Karpas-422 (cell line): ENCODE measurements around the gene ITSN1. TPM values are rescaled to one million over a fixed set of nuclear protein-coding genes. Genes with fewer than 3 reads are reported as not detected.

Experiments
- DNase-seq: peaks from one replicate; pipeline ENCODE4 v3.0.0-alpha.2; 2015
- H2AFZ ChIP-seq: fragments of 200-600 bp; sonication (generic); 2 replicates; pipeline ENCODE4 v1.6.1; 2014; ENCODE audit warnings: antibody characterized with exemption, low read length, mixed read lengths
- H3K27ac ChIP-seq: fragments of 200-600 bp; sonication (generic); 2 replicates; pipeline ENCODE4 v1.5.1; 2014; ENCODE audit warnings: mild to moderate bottlenecking, low read length, moderate library complexity
- H3K27me3 ChIP-seq: fragments of 200-600 bp; sonication (generic); 2 replicates; pipeline ENCODE4 v1.6.1; 2014; ENCODE audit warnings: low read length, mixed read lengths
- H3K36me3 ChIP-seq: fragments of 200-600 bp; sonication (generic); 2 replicates; pipeline ENCODE4 v1.6.1; 2014; ENCODE audit warnings: low read length, mixed read lengths; ENCODE audit not compliant: insufficient read depth
- H3K4me1 ChIP-seq: fragments of 200-600 bp; sonication (generic); 2 replicates; pipeline ENCODE4 v1.6.1; 2014; ENCODE audit warnings: mild to moderate bottlenecking, low read length, mixed read lengths
- H3K4me2 ChIP-seq: fragments of 200-600 bp; sonication (generic); 2 replicates; pipeline ENCODE4 v1.6.1; 2014; ENCODE audit warnings: low read length, low read depth, mild to moderate bottlenecking; ENCODE audit not compliant: poor library complexity, severe bottlenecking
- H3K4me3 ChIP-seq: fragments of 200-600 bp; sonication (generic); 2 replicates; pipeline ENCODE4 v1.5.1; 2014; ENCODE audit warnings: mild to moderate bottlenecking, antibody characterized with exemption, low read length, mixed read lengths
- H3K79me2 ChIP-seq: fragments of 200-600 bp; sonication (generic); 2 replicates; pipeline ENCODE4 v1.6.1; 2014; ENCODE audit warnings: mild to moderate bottlenecking, low read length, mixed read lengths
- H3K9ac ChIP-seq: fragments of 200-600 bp; sonication (generic); 2 replicates; pipeline ENCODE4 v1.6.0; 2014; ENCODE audit warnings: low read length
- H3K9me2 ChIP-seq: fragments of 200-600 bp; sonication (generic), shearing (Covaris generic); replicated peaks from 2 replicates; pipeline ENCODE4 v1.6.0; 2014; ENCODE audit warnings: mild to moderate bottlenecking, low read length, moderate library complexity; ENCODE audit not compliant: insufficient read depth
- H3K9me3 ChIP-seq: fragments of 300-700, 200-600 bp; sonication (generic); 2 replicates; pipeline ENCODE4 v1.6.1; 2014; ENCODE audit warnings: low read length, mixed read lengths
- H4K20me1 ChIP-seq: fragments of 200-600 bp; sonication (generic); 2 replicates; pipeline ENCODE4 v1.6.1; 2014; ENCODE audit warnings: mild to moderate bottlenecking, antibody characterized with exemption, low read length, low read depth; ENCODE audit not compliant: insufficient read depth
- total RNA-seq: library from RNA; depleted of rRNA; stranded (reverse); fragments of >200 nt; shearing (Covaris generic); gene quantifications from 2 replicates; pipeline ENCODE4 v1.2.3, GENCODE V29; 2014; ENCODE audit warnings: low replicate concordance

ITSN1 gene
- total RNA-seq, 1 experiment from 2014 or later: 2.3 TPM

- Histone ChIP-seq H3K27me3 (no peaks in the 10 kb centered on the region), H2AFZ (no peak overlapping the region), H3K79me2 (no peaks in the 10 kb centered on the region), H3K27ac (no peak overlapping the region), H4K20me1 (no peaks in the 10 kb centered on the region), H3K4me2 (no peak overlapping the region), H3K9me3 (no peaks in the 10 kb centered on the region), H3K9me2 (no peaks in the 10 kb centered on the region), H3K4me3 (no peak overlapping the region), H3K4me1 (no peaks in the 10 kb centered on the region), H3K36me3 (no peaks in the 10 kb centered on the region), H3K9ac (no peak overlapping the region)
- no peak for DNase-seq
Observed at GRCh38 chr21:33831962-33832659, 189.8 kb downstream of the ITSN1 start.

GRCh38 chr21:33834801-33835500, 192.7 kb downstream of the ITSN1 start:
- no peak overlapping the region for H2AFZ ChIP-seq
- H3K4me1 ChIP-seq: no peaks in the 10 kb centered on the region
- H3K9me2 ChIP-seq: no peaks in the 10 kb centered on the region
- H3K36me3 ChIP-seq: no peaks in the 10 kb centered on the region
- no peak overlapping the region for H3K27ac ChIP-seq
- H3K4me3 ChIP-seq: no peak overlapping the region
- H3K9ac ChIP-seq: no peak overlapping the region
- no peak for DNase-seq
- H3K4me2 ChIP-seq: no peak overlapping the region
- no peaks in the 10 kb centered on the region for H3K9me3 ChIP-seq
- H4K20me1 ChIP-seq: no peaks in the 10 kb centered on the region
- no peaks in the 10 kb centered on the region for H3K27me3 ChIP-seq
- H3K79me2 ChIP-seq: no peaks in the 10 kb centered on the region

- Histone ChIP-seq H3K27me3 (no peaks in the 10 kb centered on the region), H4K20me1 (no peaks in the 10 kb centered on the region), H3K36me3 (no peaks in the 10 kb centered on the region), H3K27ac (no peak overlapping the region), H3K4me3 (no peak overlapping the region), H3K79me2 (no peaks in the 10 kb centered on the region), H3K4me1 (no peaks in the 10 kb centered on the region), H3K4me2 (no peak overlapping the region), H2AFZ (no peak overlapping the region), H3K9ac (no peak overlapping the region), H3K9me2 (no peaks in the 10 kb centered on the region), H3K9me3 (no peaks in the 10 kb centered on the region)
- DNase-seq: no peak
Observed at GRCh38 chr21:33835920-33836319, 193.6 kb downstream of the ITSN1 start.

GRCh38 chr21:33836408-33836807, 194.1 kb downstream of the ITSN1 start:
- no peak for DNase-seq
- Histone ChIP-seq H3K27ac (no peak overlapping the region), H4K20me1 (no peaks in the 10 kb centered on the region), H3K79me2 (no peaks in the 10 kb centered on the region), H2AFZ (no peak overlapping the region), H3K9me2 (no peaks in the 10 kb centered on the region), H3K4me3 (no peak overlapping the region), H3K9me3 (no peaks in the 10 kb centered on the region), H3K9ac (no peak overlapping the region), H3K27me3 (no peaks in the 10 kb centered on the region), H3K4me1 (no peaks in the 10 kb centered on the region), H3K4me2 (no peak overlapping the region), H3K36me3 (no peaks in the 10 kb centered on the region)

- Histone ChIP-seq H2AFZ (no peak overlapping the region), H3K36me3 (no peaks in the 10 kb centered on the region), H3K4me2 (no peak overlapping the region), H4K20me1 (no peaks in the 10 kb centered on the region), H3K9me2 (no peaks in the 10 kb centered on the region), H3K27me3 (no peaks in the 10 kb centered on the region), H3K79me2 (no peaks in the 10 kb centered on the region), H3K9ac (no peak overlapping the region), H3K4me3 (no peak overlapping the region), H3K9me3 (no peaks in the 10 kb centered on the region), H3K4me1 (no peaks in the 10 kb centered on the region), H3K27ac (no peak overlapping the region)
- no peak for DNase-seq
Observed at GRCh38 chr21:33839167-33839716, 196.9 kb downstream of the ITSN1 start.

GRCh38 chr21:33839806-33840205, 197.5 kb downstream of the ITSN1 start:
- no peaks in the 10 kb centered on the region for H4K20me1 ChIP-seq
- no peaks in the 10 kb centered on the region for H3K27me3 ChIP-seq
- no peak overlapping the region for H3K27ac ChIP-seq
- no peak overlapping the region for H3K4me2 ChIP-seq
- H3K9me2 ChIP-seq: no peaks in the 10 kb centered on the region
- H3K4me1 ChIP-seq: no peaks in the 10 kb centered on the region
- no peak for DNase-seq
- no peak overlapping the region for H3K4me3 ChIP-seq
- H3K79me2 ChIP-seq: no peaks in the 10 kb centered on the region
- no peaks in the 10 kb centered on the region for H3K36me3 ChIP-seq
- H3K9ac ChIP-seq: no peak overlapping the region
- no peak overlapping the region for H2AFZ ChIP-seq
- H3K9me3 ChIP-seq: no peaks in the 10 kb centered on the region

GRCh38 chr21:33840771-33841170, 198.5 kb downstream of the ITSN1 start:
- no peak overlapping the region for H3K4me2 ChIP-seq
- no peaks in the 10 kb centered on the region for H4K20me1 ChIP-seq
- no peaks in the 10 kb centered on the region for H3K79me2 ChIP-seq
- no peak for DNase-seq
- H2AFZ ChIP-seq: no peak overlapping the region
- no peak overlapping the region for H3K27ac ChIP-seq
- no peaks in the 10 kb centered on the region for H3K27me3 ChIP-seq
- no peak overlapping the region for H3K9ac ChIP-seq
- H3K9me2 ChIP-seq: no peaks in the 10 kb centered on the region
- H3K36me3 ChIP-seq: no peaks in the 10 kb centered on the region
- no peaks in the 10 kb centered on the region for H3K9me3 ChIP-seq
- H3K4me1 ChIP-seq: no peaks in the 10 kb centered on the region
- H3K4me3 ChIP-seq: no peak overlapping the region

- H3K79me2 ChIP-seq: no peaks in the 10 kb centered on the region
- H3K27me3 ChIP-seq: no peaks in the 10 kb centered on the region
- H3K9ac ChIP-seq: no peak overlapping the region
- H3K4me1 ChIP-seq: no peaks in the 10 kb centered on the region
- H3K9me3 ChIP-seq: no peaks in the 10 kb centered on the region
- DNase-seq: no peak
- H4K20me1 ChIP-seq: no peaks in the 10 kb centered on the region
- no peaks in the 10 kb centered on the region for H3K9me2 ChIP-seq
- H3K4me3 ChIP-seq: no peak overlapping the region
- no peak overlapping the region for H3K4me2 ChIP-seq
- H2AFZ ChIP-seq: no peak overlapping the region
- no peak overlapping the region for H3K27ac ChIP-seq
- H3K36me3 ChIP-seq: no peaks in the 10 kb centered on the region
Observed at GRCh38 chr21:33841561-33841960, 199.3 kb downstream of the ITSN1 start.
